Stimulated activated CD8-positive, alpha-beta memory T cell treated with anti-CD3 and anti-CD28 coated beads, Interleukin-12 subunit alpha, Interleukin-12 subunit beta, amount 100 ng/mL, for 1 hour (primary cell): Measurements from ENCODE around the gene SEPHS2.
"Not testable (repeated sequence)": the region's sequence is repeated elsewhere in the genome, so short reads cannot be mapped to it uniquely, and the experiment has no call there.

Source experiments
- DNase-seq: peaks from one replicate; pipeline ENCODE4 v3.0.0-alpha.2; 2020; ENCODE audit warnings: low read depth

The SEPHS2 gene

DNA sequence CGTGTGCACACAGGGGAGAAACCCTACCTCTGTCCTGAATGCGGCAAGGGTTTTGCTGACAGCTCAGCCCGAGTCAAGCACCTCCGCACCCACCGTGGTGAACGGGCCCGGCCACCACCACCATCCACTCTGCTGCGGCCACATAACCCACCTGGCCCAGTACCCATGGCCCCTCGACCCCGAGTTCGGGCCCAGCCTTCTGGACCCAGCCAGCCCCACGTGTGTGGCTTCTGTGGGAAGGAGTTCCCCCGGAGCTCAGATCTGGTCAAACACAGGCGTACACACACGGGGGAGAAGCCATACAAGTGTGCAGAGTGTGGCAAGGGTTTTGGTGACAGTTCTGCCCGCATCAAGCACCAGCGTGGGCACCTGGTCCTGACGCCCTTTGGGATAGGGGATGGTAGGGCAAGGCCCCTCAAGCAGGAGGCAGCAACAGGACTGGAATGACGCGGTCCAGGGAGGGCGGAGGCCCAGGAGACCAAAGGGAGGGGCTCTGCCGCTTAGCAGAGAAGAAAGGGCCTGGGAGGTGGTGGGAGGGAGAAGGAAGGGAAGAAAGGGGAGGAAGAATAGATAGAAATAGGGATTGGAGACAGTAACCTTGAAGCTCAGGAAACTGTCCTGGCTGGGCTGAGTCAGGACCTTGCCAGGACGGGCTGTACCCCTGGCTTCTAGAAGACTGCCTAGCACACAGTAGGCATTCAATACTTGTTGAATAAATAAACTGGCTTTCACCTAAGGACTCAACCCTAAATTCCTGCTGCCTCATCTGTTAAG is 46.8 kb downstream of the SEPHS2 start:
- DNase-seq = no peak

DNA sequence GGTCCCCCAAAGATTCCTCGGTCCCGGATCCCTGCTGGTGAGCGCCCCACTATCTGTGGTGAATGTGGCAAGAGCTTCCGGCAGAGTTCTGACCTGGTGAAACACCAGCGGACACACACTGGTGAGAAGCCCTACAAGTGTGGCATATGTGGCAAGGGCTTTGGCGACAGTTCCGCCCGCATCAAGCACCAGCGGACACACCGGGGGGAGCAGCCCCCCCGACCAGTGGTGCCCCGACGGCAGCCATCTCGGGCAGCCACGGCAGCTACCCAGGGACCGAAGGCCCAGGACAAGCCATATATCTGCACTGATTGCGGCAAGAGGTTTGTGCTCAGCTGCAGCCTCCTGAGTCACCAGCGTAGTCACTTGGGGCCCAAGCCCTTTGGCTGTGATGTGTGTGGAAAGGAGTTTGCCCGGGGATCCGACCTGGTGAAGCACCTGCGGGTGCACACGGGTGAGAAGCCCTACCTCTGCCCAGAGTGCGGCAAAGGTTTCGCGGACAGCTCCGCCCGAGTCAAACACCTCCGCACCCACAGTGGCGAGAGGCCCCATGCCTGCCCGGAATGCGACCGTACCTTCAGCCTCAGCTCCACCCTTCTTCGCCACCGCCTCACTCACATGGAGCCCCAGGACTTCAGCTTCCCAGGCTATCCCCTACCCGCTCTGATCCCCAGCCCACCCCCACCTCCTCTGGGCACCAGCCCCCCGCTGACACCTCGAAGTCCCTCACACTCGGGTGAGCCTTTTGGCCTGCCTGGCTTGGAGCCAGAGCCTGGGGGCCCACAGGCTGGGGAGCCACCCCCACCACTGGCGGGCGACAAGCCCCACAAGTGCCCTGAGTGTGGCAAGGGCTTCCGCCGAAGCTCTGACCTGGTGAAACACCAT is 47.7 kb downstream of the SEPHS2 start:
- no peak for DNase-seq

DNA sequence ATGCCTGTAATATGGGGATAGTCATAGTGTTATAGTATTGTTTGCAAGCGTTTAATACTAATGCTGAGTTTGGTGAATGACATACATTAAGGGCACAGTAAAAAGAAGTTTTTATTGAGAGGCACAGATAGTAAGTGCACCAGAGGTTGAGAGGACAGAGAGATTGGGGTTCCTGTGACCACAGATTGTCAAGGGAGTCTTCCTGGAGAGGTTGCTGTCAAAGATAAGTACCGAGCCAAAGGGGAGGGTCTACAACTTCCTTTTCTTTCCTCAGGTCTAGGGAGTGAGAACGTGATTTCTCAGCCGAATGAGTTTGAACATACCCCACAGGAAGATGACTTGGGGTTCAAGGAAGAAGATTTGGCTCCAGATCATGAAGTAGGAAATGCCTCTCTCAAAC is 48.6 kb downstream of the SEPHS2 start:
- no peak for DNase-seq

- not testable (repeated sequence) for DNase-seq
These were observed 49.0 kb downstream of the SEPHS2 start for GRCh38 chr16:30396627-30397026.

GRCh38 chr16:30395992-30396585 is 49.6 kb downstream of the SEPHS2 start:
- DNase-seq = no peak

DNA sequence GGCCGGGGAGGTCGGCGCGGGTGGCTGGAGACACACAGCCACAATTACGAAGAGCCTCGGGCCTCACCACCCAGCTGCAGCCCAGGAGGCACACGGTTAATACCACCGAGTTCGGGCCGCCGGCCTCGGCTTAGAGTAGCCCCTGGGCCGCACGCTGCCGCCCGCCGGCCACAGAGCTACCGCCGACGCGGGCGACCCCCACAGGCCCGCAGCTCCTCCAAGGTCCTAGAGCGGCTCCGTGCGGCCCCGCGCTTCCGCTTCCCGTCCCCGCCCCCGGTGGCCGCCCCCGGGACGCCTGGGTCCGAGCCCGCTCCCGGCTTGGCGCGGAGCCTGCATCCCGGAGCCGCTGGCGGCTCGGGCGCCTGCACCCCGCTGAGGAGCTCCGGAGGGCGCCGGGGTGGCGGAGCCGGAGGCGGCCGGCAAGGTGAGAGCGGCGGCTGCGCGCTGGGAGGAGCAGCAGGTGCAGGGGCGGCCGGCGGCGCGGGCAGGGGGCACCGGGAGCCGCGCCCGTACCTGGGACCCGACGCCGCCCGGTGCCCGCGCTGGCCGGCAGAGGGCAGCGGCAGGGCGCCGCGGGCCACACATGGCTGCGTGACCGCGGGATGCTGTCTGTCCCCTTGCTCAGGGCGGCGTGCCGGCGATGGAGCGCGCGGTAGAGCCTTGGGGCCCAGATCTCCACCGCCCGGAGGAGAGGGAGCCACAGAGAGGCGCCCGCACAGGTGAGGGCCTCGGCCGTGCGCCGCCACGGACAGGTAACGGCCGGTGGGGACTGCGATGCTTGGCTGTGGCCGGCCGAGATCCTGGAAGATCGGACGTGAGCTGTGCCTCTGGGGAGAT is 50.3 kb downstream of the SEPHS2 start, which contains the start of gene ZNF48:
ZNF48 (plus strand) TSS at position 266 of the 837 bp plus-strand sequence; CDS start at position 641, 375 bp downstream.
- DNase-seq = no peak

- DNase-seq = no peak
These were observed 51.0 kb downstream of the SEPHS2 start for GRCh38 chr16:30394592-30395154.
